ENCODE measurements around the gene CKAP5. TPM values are rescaled to one million over a fixed set of nuclear protein-coding genes. Genes with fewer than 3 reads are reported as not detected.

Gene CKAP5
- total RNA-seq, 4 donors from 2014 or later: 29.9 to 59.2 (median 38.9) TPM

DNA sequence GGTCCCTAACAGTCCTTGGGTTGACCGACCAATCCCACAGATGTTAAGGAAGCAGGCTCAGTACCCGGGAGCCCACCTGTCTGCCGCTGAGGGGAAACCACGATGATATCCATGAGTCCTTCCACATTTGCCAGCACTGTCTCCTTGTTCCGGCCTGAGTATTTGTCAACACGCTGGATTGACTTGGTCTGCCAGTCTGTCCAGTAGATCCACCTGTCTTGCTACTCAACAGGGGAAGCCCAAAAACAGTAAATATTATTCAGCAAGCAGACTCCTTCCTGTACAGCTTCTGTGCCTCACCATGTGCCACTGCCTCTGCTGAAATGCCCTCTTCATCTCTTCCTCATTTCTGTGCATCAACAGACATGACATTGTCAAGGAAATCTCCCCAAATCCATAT is 22.8 kb upstream of the CKAP5 start:
- WGBS: 93% methylated on average over 6 of the region's 6 CpGs
- TF ChIP-seq POLR2A (IDR thresholded peaks at IDR 0.05) (no peak), EP300 (IDR thresholded peaks at IDR 0.05) (no peak), POLR2AphosphoS5 (IDR thresholded peaks at IDR 0.05) (no peak)
- TF ChIP-seq, protein P1, sequence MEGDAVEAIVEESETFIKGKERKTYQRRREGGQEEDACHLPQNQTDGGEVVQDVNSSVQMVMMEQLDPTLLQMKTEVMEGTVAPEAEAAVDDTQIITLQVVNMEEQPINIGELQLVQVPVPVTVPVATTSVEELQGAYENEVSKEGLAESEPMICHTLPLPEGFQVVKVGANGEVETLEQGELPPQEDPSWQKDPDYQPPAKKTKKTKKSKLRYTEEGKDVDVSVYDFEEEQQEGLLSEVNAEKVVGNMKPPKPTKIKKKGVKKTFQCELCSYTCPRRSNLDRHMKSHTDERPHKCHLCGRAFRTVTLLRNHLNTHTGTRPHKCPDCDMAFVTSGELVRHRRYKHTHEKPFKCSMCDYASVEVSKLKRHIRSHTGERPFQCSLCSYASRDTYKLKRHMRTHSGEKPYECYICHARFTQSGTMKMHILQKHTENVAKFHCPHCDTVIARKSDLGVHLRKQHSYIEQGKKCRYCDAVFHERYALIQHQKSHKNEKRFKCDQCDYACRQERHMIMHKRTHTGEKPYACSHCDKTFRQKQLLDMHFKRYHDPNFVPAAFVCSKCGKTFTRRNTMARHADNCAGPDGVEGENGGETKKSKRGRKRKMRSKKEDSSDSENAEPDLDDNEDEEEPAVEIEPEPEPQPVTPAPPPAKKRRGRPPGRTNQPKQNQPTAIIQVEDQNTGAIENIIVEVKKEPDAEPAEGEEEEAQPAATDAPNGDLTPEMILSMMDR (IDR thresholded peaks at IDR 0.05): no peak
- Histone ChIP-seq H3K36me3 (peaks cover 87% of the 10 kb centered on the region), H3K4me1 (no peaks in the 10 kb centered on the region), H3K9me3 (no peaks in the 10 kb centered on the region), H3K27ac (no peak overlapping the region), H3K27me3 (no peaks in the 10 kb centered on the region), H3K4me3 (no peak overlapping the region)
- DNase-seq (ENCODE audit: low spot score in 2 of 2): no peak

DNA sequence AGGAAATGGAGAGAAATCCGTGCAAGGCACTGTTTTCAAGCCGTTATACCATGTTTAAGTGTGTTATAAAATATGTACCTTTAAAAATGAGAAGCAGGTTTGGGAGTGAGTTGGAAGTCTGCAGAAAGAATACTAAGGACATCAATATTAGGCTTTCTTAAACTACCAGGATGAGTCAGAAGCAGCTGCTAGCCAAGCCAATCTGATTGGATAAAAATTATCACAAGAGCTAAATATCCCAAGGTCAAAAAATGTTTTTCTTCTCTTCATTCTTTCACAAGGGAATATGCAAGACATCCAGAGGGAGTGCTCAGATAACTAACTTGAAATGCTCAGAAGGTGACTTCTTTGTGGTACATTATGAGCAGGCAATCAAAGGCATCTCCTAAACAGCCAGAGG is 19.3 kb upstream of the CKAP5 start:
- H3K27me3 ChIP-seq: no peaks in the 10 kb centered on the region
- peaks cover 79% of the 10 kb centered on the region for H3K36me3 ChIP-seq
- H3K4me1 ChIP-seq: no peaks in the 10 kb centered on the region
- WGBS: 64% methylated on average over 2 of the region's 2 CpGs
- no peak for DNase-seq (ENCODE audit: low spot score in 2 of 2)
- no peak for TF ChIP-seq POLR2AphosphoS5 (IDR thresholded peaks at IDR 0.05)
- no peak for TF ChIP-seq POLR2A (IDR thresholded peaks at IDR 0.05)
- no peak for TF ChIP-seq EP300 (IDR thresholded peaks at IDR 0.05)
- TF ChIP-seq, protein P1 (IDR thresholded peaks at IDR 0.05): no peak
- H3K4me3 ChIP-seq: no peak overlapping the region
- H3K27ac ChIP-seq: no peak overlapping the region
- no peaks in the 10 kb centered on the region for H3K9me3 ChIP-seq

DNA sequence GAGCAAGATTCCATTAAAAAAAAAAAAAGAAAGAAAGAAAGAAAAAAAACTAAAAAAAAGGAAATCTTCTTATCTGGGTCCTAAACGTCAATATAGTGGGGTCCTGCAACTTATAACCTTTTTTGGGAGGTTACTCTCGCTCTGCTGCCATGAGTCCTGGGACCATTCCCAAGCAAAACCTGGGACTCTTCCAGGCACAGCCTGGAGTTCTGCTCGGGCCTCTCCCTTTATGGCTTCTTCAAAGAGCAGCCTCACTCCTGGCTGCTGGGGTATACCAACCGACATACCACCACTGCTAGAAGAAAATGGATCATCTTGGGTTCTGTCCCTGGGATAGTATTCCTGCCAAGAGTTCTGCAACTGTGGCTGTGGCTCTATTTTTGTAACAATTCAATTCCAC is 14.1 kb upstream of the CKAP5 start:
- Histone ChIP-seq H3K4me3 (no peak overlapping the region), H3K27me3 (no peaks in the 10 kb centered on the region)

DNA sequence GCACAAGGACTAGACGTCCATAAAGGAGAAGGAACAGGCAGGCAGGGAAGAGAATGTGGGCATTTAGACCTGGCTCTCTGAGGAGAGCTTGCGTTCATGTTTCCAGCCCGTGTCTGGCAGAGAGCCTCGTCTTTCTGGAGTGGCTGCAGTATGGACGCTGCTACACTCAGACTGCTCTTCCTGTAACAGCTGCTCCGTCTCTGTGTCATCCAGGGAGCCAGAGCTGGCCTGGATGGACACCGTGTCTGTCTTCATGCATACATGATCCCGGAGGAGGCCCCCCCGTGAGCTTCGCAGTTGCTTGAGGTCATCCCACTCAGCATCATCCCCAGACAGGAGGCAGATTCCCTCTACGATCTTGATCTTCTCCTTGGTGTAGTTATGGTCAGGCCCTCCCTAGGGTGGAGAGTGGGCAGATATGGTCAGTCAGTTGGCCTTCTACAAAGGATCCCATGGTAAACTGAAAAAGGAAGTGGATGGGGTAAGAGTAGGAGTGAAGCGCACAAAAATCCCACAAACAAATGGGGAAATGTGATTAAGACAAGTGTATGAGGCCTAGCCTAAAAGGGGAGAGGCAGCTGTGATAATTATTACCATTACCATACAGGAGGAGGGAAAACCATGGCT is 13.0 kb upstream of the CKAP5 start:
- DNase-seq (ENCODE audit: low spot score in 2 of 2): no peak
- no peak overlapping the region for H3K4me3 ChIP-seq
- no peak overlapping the region for H3K27ac ChIP-seq
- WGBS: 84% methylated on average over 12 of the region's 12 CpGs
- TF ChIP-seq POLR2A (IDR thresholded peaks at IDR 0.05) (no peak), POLR2AphosphoS5 (IDR thresholded peaks at IDR 0.05) (no peak), EP300 (IDR thresholded peaks at IDR 0.05) (no peak)
- TF ChIP-seq, protein P1 (IDR thresholded peaks at IDR 0.05): no peak
- H3K4me1 ChIP-seq: no peaks in the 10 kb centered on the region
- no peaks in the 10 kb centered on the region for H3K9me3 ChIP-seq
- no peaks in the 10 kb centered on the region for H3K27me3 ChIP-seq
- peaks cover 51% of the 10 kb centered on the region for H3K36me3 ChIP-seq

More for the DNA sequence above, 14.1 kb upstream of the CKAP5 start:
- 71% methylated on average over 4 of the region's 4 CpGs for whole genome bisulfite sequencing
- Histone ChIP-seq H3K36me3 (peaks cover 63% of the 10 kb centered on the region), H3K27ac (no peak overlapping the region), H3K4me1 (no peaks in the 10 kb centered on the region), H3K9me3 (no peaks in the 10 kb centered on the region)
- no peak for DNase-seq (ENCODE audit: low spot score in 2 of 2)
- TF ChIP-seq POLR2AphosphoS5 (IDR thresholded peaks at IDR 0.05): no peak

DNA sequence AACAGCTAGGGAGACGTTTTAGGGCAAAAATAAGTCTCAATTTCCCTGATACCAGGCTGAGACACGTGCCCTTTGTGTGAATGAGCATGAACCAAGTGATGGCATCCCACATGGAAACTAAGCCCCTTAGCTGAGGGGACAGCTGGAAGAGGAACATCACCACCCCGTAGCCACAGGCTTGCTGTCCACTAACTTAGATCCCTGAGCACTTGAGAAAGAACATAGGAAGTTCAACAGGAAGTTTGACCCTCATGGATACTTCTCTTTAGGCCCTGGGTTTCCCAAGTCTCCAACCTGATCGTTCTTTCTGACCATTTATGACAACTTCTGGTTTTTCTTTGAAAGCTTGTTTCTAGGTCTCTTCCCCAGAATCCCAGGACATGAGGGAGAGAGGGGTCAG is 11.6 kb upstream of the CKAP5 start:
- no peak for DNase-seq (ENCODE audit: low spot score in 2 of 2)
- H3K9me3 ChIP-seq: no peaks in the 10 kb centered on the region
- WGBS: 69% methylated on average over 4 of the region's 4 CpGs
- no peak overlapping the region for H3K27ac ChIP-seq
- H3K4me3 ChIP-seq: no peak overlapping the region
- peaks cover 40% of the 10 kb centered on the region for H3K36me3 ChIP-seq
- H3K27me3 ChIP-seq: no peaks in the 10 kb centered on the region
- H3K4me1 ChIP-seq: no peaks in the 10 kb centered on the region
- TF ChIP-seq POLR2AphosphoS5 (IDR thresholded peaks at IDR 0.05) (no peak), EP300 (IDR thresholded peaks at IDR 0.05) (no peak), POLR2A (IDR thresholded peaks at IDR 0.05) (no peak)
- TF ChIP-seq, protein P1 (IDR thresholded peaks at IDR 0.05): no peak

Measured in suprapubic skin (tissue), 4 donors.